Stimulated activated CD4-positive, alpha-beta T cell treated with anti-CD3 and anti-CD28 coated beads, Interleukin-15, amount 100 ng/mL, for 48 hours (primary cell): ENCODE results near the gene PER3.
"Not testable (repeated sequence)": the region's sequence is repeated elsewhere in the genome, so short reads cannot be mapped to it uniquely, and the experiment has no call there.

ENCODE experiments used
- DNase-seq, 2 donors: peaks; one replicate each; pipeline ENCODE4 v3.0.0-alpha.2; 2020; ENCODE audit warnings: low read depth in 2 of 2

PER3 gene

DNA sequence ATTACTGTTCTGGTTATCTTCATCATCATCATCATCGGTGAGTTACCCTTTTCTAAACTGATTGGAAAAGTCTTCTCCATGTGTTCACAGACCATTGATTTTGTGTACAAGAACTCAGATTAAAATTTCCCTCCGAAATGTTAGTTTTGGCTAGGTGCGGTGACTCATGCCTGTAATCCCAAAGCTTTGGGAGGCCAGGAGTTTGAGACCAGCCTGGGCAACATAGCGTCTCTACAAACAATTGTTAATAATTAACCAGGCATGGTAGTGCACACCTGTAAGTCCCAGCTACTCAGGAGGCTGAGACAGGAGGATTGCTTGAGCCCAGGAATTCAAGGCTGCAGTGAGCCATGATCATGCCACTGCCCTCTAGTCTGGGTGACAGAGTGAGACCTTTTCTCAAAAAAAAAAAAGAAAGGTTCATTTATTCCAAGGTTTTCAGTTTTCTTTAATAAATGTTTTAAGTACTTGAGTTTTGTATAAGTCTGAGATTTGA lies 5.9 kb upstream of the PER3 start:
- no peak for DNase-seq

- no peak for DNase-seq
These were observed 3.1 kb upstream of the PER3 start for GRCh38 chr1:7780976-7781375.

DNA sequence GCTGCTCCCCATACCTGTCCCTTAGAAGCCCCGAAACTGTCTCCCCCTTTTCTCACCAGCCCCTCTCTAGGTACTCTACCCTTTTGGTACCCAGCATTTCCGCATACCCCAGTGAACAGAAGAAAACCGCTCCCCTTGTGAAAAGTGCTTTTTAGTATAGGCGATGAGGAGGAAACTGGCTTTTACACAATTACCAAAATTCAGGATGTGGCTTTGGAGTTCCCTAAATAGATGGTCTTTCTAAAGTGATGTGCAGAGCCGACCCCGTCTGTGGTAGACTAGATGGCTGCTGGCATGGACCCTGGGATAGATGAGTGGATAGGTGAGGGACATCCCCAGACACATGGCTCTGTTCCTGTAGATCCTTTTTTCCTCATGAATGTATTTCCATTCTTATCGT lies 2.6 kb upstream of the PER3 start:
- DNase-seq: no peak

- no peak for DNase-seq
These were observed 2.1 kb upstream of the PER3 start for GRCh38 chr1:7781923-7782495.

DNA sequence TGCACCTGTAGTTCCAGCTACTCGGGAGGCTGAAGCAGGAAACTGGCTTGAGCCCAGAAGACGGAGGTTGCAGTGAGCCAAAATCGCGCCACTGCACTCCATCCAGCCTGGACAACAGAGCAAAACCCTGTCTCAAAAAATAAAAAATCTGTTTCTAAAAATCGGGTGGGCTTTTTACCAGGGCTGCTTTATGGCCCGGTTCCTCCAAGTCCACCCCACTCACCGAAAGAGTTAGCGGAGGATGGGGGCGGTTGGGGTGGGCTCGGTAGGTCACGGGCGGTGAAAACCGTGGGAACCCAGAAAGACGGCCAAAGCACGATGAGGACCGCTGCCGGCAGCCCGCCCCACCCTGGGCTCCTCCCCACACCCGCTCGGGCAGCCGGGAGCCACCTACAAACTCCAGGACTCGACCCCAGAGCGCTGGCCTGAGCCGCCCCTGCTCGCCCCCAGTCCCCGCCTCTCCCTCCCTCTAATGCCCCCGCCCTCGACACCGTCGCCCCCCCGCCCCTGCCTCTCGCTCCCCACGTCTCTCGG lies 846 bp upstream of the PER3 start:
- peak in 1 of 2 donors; percentile 12 for DNase-seq

GRCh38 chr1:7784492-7785071 lies 491 bp downstream of the PER3 start:
- no peak for DNase-seq

DNA sequence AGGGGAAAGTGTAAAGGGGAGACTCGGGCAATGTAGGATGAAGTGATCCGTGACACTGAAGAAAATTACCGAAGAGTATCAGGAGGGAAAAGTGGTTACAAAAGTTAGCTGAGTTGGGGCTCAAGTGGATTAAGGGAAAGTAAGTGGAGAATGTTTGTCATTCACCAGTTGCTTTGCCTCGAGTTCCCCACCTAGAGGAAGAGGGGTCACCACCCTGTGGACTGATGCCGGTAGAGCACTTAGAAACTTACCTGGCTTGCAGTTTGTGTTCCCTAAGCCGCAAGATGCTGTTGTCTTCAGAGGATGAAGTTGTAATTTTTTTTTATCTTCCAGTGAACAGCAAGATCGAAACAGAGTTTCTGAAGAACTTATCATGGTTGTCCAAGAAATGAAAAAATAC lies 1.0 kb downstream of the PER3 start:
- DNase-seq: no peak

DNA sequence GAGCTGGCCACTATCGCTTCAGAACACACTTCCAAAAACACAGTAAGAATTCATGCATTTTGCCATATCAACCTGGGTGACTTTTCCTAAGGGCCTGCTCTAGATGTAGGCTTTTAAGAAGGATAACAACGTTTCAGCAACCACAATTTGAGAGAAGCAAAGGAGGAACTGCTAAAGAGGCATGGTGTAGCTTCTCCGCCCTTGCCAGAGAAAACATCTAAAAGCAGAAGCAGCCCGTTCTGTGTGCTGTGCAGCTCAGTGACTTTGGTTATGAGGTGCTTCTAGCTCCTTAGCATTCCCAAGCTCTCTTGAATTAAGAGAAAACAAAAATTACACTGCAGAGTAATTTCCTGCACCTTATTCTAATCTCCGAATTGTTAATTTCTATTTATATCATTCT lies 2.7 kb downstream of the PER3 start:
- no peak for DNase-seq

DNA sequence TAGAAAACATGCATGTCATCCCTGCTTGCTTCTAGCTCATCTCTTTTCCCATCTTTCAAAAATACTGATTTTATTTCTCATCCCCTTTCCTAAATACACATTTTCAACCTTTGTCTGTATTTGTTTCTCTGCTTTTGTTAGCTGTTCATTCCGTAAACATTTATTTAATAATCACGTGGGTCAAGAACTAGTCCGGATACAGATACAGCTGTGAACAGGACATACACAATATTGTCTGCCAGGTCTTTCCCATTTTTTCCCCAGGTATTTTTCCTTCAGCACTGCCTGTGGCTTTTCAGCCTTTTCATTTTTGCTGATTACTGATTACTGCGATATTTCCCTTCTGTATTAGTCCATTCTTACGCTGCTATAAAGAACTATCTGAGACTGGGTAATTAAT lies 5.7 kb downstream of the PER3 start:
- DNase-seq: no peak

DNA sequence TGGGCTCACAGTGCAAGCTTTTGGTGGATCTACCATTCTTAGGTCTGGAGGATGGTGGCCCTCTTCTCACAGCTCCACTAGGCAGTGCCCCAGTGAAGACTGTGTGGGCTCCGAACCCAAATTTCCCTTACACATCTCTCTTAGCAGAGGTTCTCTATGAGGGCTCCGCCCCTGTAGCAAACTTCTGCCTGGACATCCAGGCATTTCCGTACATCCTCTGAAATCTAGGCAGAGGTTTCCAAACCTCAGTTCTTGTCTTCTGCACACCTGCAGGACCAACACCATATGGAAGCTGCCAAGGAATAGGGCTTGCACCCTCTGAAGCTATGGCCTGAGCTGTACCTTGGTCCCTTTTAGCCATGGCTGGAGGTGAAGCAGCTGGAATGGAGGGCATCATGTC lies 6.9 kb downstream of the PER3 start:
- DNase-seq: not testable (repeated sequence)

- DNase-seq: no peak
These were observed 11.3 kb downstream of the PER3 start for GRCh38 chr1:7795406-7795805.

- no peak for DNase-seq
These were observed 21.4 kb downstream of the PER3 start for GRCh38 chr1:7805460-7805859.

DNA sequence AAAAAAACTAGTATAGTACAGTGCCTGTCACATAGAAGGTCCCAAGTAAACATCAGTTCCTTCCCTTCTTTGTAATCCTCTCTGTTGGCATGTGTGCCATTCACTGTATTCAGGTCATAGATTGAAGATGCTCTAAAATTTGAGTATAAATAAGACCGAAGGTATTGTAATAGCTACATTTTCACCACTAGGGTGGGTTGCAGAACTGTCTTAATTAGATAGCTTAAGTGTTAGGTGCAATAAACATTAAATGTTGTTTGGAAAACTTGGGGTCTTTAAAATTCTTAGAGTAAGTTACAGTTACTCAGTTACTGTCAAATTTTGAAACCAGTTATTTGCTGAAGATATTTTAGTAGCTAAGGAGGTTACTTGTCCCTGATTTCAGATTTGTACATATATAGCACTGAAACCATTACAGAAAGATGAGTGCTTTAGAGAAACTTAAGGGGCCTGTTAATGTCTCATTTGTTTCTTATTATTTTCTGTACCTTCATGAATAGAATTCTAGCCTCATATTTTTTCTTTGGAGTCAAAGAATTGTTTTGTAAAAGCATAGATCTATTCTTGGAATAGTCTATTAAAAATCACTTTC lies 24.3 kb downstream of the PER3 start:
- DNase-seq: no peak

GRCh38 chr1:7809742-7810141 lies 25.7 kb downstream of the PER3 start:
- no peak for DNase-seq

DNA sequence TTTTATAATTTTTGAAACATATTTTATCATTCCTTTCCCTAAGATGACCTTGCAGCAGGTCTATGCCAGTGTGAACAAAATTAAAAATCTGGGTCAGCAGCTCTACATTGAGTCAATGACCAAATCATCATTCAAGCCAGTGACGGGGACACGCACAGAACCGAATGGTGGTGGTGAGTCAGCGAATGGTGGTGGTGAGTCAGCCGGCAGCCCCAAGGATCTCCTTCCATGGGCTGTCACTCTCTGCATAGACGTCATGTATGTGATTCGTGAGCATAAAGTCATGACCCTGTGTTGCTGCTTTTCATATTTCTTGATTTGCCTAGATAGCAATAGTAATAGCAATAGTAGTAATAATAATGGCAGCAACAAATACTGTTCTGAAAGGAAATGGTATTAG lies 26.3 kb downstream of the PER3 start:
- DNase-seq: peak in 1 of 2 donors; percentile 21

GRCh38 chr1:7811476-7811875 lies 27.4 kb downstream of the PER3 start:
- DNase-seq: no peak

DNA sequence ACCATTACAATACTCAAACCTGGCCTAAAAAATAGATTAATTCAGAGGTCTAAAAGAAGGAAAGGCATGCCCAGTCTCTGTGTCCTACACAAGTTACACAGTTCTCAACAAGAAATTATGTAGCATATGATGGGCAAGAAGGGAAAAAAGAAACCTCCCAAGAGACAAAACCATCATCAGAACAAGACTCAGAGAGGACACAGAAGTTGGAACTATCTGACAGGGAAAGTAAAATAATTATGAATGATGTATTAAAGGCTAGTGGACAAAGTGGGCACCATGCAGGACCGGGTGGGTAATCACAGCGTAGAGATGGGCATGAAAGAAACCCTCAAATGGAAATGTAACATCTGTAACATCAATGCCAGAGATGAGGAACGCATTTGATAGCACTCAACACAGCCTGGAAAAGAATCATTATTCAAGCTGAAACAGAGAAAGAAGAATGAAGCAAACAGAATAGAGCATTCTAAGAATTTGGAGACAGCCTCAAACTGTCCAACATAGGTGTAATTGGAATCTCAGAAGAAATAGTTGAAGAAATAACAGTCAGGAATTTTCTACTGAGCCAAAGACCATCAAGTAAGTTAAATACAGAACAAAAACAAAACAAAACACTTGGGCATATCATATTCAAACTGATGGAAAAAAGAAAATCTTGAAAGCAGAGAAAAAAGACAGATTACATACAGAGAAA lies 29.7 kb downstream of the PER3 start:
- no peak for DNase-seq

- no peak for DNase-seq
These were observed 37.2 kb downstream of the PER3 start for GRCh38 chr1:7821282-7821681.

DNA sequence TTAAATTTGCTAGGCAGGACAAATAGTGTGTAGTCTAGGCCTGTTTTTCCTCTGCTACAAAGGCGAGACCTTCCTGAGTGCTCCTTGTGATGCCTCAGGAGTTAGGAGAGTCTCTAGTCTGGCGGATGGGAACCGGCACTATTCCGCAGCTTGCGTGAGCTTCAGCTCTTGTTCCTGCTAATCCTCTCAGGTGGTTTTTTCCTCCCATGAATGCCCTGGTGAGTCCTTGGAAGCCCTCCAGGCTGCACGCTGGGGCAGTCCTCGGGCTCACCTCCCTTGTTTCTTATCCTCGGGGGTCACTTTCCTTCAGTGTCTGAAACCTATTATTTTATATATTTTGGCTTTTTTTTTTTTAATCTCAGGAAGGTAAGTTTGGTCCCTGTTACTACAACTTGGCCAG lies 40.6 kb downstream of the PER3 start:
- no peak for DNase-seq

- no peak for DNase-seq
These were observed 42.3 kb downstream of the PER3 start for GRCh38 chr1:7826363-7826762.

DNA sequence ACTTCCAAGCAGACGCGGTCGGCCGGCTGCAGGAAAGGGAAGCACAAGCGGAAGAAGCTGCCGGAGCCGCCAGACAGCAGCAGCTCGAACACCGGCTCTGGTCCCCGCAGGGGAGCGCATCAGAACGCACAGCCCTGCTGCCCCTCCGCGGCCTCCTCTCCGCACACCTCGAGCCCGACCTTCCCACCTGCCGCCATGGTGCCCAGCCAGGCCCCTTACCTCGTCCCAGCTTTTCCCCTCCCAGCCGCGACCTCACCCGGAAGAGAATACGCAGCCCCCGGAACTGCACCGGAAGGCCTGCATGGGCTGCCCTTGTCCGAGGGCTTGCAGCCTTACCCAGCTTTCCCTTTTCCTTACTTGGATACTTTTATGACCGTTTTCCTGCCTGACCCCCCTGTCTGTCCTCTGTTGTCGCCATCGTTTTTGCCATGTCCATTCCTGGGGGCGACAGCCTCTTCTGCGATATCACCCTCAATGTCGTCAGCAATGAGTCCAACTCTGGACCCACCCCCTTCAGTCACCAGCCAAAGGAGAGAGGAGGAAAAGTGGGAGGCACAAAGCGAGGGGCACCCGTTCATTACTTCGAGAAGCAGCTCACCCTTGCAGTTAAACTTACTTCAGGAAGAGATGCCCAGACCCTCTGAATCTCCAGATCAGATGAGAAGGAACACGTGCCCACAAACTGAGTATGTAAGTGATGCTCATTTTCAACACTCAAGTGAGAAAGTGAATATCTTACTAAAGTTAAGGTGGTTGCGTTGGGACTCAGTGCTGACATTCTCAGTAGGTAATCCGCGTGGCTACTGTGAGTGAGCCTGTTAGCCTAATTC lies 43.2 kb downstream of the PER3 start:
- peak in 1 of 2 donors; percentile 20 for DNase-seq

- no peak for DNase-seq
These were observed 47.4 kb downstream of the PER3 start for GRCh38 chr1:7831458-7831857.
